Panc1 (cell line): Measurements from ENCODE around the gene RBMS1. TPM values are rescaled to one million over a fixed set of nuclear protein-coding genes. Genes with fewer than 3 reads are reported as not detected.

ENCODE experiments used
- ATAC-seq: fragments of 200-7000 bp; cut with Tn5 transposase; 2 replicates; pipeline ENCODE4 v1.9.1; 2020; ENCODE audit warnings: mild to moderate bottlenecking, moderate library complexity
- BruUV-seq: library from RNA; stranded (reverse); fragments of 400-500 nt; replicated peaks from 2 replicates; lab custom pipeline; 2021; lab: Mats Ljungman, UMichigan
- CTCF ChIA-PET: fragments of 300-600 bp; sonication (Branson Sonifier 250); formaldehyde crosslinking; loops from one replicate; lab custom pipeline; 2022; ENCODE audit warnings: antibody characterized with exemption; lab: Charles Lee
- POLR2A ChIA-PET: fragments of 300-600 bp; sonication (Branson Sonifier 250); formaldehyde crosslinking; loops from one replicate; lab custom pipeline; 2022; ENCODE audit warnings: antibody characterized with exemption; lab: Charles Lee
- DNase-seq: peaks from one replicate; pipeline ENCODE4 v3.0.0-alpha.2; 2010; ENCODE audit warnings: low read depth, low spot score
- H3K27ac ChIP-seq: 2 replicates; pipeline ENCODE4 v1.5.1; 2011; ENCODE audit warnings: mild to moderate bottlenecking, low read length, inconsistent platforms
- H3K27me3 ChIP-seq: fragments of 200-500 bp; sonication (Bioruptor generic); 2 replicates; pipeline ENCODE4 v1.6.0; 2014; ENCODE audit warnings: low read length, inconsistent platforms; ENCODE audit not compliant: control insufficient read depth, insufficient read depth
- H3K36me3 ChIP-seq: fragments of 200-500 bp; sonication (Bioruptor generic); 2 replicates; pipeline ENCODE4 v1.5.1; 2014; ENCODE audit warnings: inconsistent platforms, mild to moderate bottlenecking, low read length, moderate library complexity; ENCODE audit not compliant: control insufficient read depth, insufficient read depth
- H3K4me1 ChIP-seq: 2 replicates; pipeline ENCODE4 v1.5.1; 2011; ENCODE audit warnings: inconsistent platforms, mild to moderate bottlenecking, low read length, moderate library complexity; ENCODE audit not compliant: control insufficient read depth, insufficient read depth
- H3K4me3 ChIP-seq, 2 experiments: 2 replicates each; pipeline ENCODE4 v1.5.1; 2011 to 2012; ENCODE audit warnings: low read depth in 2 of 2, low read length in 2 of 2, mild to moderate bottlenecking in 2 of 2, inconsistent platforms in 1 of 2, moderate library complexity in 1 of 2
- H3K9me3 ChIP-seq: fragments of 200-500 bp; sonication (Bioruptor generic); 2 replicates; pipeline ENCODE4 v1.5.1; 2014; ENCODE audit warnings: low read depth, mild to moderate bottlenecking, inconsistent platforms, low read length, moderate library complexity; ENCODE audit not compliant: control insufficient read depth, insufficient read depth
- POLR2AphosphoS5 ChIP-seq: IDR thresholded peaks from 2 replicates; pipeline ENCODE4 v1.6.1; 2012; ENCODE audit warnings: mild to moderate bottlenecking, low read depth, low read length, moderate library complexity
- SIN3A ChIP-seq: IDR thresholded peaks from 2 replicates; pipeline ENCODE4 v1.6.1; 2012; ENCODE audit warnings: low read depth, mild to moderate bottlenecking, low read length, moderate library complexity, borderline replicate concordance; ENCODE audit not compliant: insufficient read depth
- TCF7L2 ChIP-seq: IDR thresholded peaks from 2 replicates; pipeline ENCODE4 v1.6.1; 2011; ENCODE audit warnings: mild to moderate bottlenecking, low read depth, low read length, inconsistent platforms
- in situ Hi-C: cut with HindIII; loops from 2 replicates; pipeline ENCODE4 v1.10.0; 2016; ENCODE audit warnings: low sequenced_read_pairs, low pct_unique_long_range_greater_than_20kb
- intact Hi-C: fragments of 100-400 bp; cut with micrococcal nuclease; formaldehyde crosslinking; loops from one replicate; pipeline ENCODE4 v1.10.0; 2022; ENCODE audit not compliant: unreplicated experiment
- total RNA-seq: library from RNA; stranded (reverse); gene quantifications from one replicate; pipeline ENCODE4 v1.2.1, GENCODE V29; 2021; ENCODE audit not compliant: unreplicated experiment
- TF ChIP-seq, protein P1 (sequence below), 2 experiments: IDR thresholded peaks; 2 replicates each; pipeline ENCODE4 v1.6.1; 2011 to 2012; ENCODE audit warnings: low read depth in 2 of 2, control low read depth in 1 of 2, low read length in 1 of 2, mild to moderate bottlenecking in 1 of 2, moderate library complexity in 1 of 2; ENCODE audit not compliant: insufficient read depth in 1 of 2
- TF ChIP-seq, protein P2 (sequence below): fragments of 450-650 bp; IDR thresholded peaks from 2 replicates; pipeline ENCODE4 v1.5.1; 2017; ENCODE audit warnings: mild to moderate bottlenecking

The RBMS1 gene
- total RNA-seq, 1 experiment from 2014 or later, result 67.0 TPM

DNA sequence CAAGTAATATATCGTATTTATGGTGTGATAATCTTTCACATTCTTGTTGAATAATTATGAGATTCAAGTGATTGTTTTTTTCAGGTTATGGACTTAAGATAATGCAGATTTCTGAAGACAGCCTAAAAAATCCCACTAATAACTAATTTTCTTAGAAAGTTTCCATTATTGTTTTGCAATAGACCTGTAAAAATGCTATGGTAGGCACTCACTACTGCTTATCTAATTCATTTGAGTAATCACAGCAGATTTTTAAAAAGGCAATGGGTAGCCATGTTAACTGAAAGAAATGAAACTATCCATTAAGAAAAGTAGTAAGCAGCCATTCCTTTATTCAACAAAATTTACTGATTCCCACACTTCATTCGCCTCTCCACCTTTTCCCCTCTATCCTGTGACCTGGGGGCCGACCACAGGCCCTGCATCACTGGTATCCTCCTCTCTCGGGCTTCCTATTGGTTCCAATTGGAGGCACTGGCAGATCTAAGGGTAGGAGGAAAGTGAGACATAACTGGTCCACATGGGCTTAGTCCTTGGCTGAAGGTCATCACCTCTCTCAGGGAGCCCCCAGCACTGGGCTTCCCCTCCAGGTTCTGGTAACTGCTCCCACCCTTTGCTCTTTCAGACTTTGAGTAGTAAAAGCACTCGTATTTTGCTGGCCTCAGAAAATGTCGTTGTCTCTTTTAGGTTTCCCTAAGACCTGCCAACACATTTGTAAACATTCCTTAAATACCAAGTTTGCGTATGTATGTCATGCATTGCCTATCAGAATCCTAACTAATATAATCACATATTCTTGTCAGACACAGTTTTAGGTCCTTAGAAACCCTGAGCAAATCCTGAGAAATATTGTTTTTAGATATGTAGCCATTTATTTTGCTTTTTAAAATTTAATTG lies 18.5 kb downstream of the RBMS1 start:
- peak; percentile 62; the same call in 1 of the 2 replicates for ATAC-seq

DNA sequence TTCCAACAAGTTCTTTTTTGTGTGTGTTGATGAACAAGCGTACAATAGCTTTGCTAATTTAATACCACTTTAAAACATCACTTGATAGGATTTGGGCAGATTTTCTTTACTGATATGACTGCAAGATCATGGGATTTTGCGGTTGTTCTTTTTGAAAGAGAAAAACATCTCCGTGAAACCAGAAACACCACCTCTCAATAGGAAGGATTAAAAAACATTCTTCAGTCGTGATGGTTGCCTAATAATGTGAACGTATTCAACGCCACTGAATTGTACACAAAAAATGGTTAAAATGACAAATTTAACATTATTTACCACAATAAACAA lies 19.3 kb downstream of the RBMS1 start:
- in situ Hi-C loops, result no loop called here
- TF ChIP-seq, protein P1, sequence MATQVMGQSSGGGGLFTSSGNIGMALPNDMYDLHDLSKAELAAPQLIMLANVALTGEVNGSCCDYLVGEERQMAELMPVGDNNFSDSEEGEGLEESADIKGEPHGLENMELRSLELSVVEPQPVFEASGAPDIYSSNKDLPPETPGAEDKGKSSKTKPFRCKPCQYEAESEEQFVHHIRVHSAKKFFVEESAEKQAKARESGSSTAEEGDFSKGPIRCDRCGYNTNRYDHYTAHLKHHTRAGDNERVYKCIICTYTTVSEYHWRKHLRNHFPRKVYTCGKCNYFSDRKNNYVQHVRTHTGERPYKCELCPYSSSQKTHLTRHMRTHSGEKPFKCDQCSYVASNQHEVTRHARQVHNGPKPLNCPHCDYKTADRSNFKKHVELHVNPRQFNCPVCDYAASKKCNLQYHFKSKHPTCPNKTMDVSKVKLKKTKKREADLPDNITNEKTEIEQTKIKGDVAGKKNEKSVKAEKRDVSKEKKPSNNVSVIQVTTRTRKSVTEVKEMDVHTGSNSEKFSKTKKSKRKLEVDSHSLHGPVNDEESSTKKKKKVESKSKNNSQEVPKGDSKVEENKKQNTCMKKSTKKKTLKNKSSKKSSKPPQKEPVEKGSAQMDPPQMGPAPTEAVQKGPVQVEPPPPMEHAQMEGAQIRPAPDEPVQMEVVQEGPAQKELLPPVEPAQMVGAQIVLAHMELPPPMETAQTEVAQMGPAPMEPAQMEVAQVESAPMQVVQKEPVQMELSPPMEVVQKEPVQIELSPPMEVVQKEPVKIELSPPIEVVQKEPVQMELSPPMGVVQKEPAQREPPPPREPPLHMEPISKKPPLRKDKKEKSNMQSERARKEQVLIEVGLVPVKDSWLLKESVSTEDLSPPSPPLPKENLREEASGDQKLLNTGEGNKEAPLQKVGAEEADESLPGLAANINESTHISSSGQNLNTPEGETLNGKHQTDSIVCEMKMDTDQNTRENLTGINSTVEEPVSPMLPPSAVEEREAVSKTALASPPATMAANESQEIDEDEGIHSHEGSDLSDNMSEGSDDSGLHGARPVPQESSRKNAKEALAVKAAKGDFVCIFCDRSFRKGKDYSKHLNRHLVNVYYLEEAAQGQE (IDR thresholded peaks at IDR 0.05; ENCODE audit: insufficient read depth in 1 of 2, low read depth in 2 of 2, low read length in 1 of 2), result no peak
- TF ChIP-seq TCF7L2 (no peak), SIN3A (no peak), POLR2AphosphoS5 (no peak)
- TF ChIP-seq, protein P2, sequence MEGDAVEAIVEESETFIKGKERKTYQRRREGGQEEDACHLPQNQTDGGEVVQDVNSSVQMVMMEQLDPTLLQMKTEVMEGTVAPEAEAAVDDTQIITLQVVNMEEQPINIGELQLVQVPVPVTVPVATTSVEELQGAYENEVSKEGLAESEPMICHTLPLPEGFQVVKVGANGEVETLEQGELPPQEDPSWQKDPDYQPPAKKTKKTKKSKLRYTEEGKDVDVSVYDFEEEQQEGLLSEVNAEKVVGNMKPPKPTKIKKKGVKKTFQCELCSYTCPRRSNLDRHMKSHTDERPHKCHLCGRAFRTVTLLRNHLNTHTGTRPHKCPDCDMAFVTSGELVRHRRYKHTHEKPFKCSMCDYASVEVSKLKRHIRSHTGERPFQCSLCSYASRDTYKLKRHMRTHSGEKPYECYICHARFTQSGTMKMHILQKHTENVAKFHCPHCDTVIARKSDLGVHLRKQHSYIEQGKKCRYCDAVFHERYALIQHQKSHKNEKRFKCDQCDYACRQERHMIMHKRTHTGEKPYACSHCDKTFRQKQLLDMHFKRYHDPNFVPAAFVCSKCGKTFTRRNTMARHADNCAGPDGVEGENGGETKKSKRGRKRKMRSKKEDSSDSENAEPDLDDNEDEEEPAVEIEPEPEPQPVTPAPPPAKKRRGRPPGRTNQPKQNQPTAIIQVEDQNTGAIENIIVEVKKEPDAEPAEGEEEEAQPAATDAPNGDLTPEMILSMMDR, result no peak
- Histone ChIP-seq H3K4me1 (peaks cover 19% of the 10 kb centered on the region; the same call in 1 of the 2 replicates), H3K36me3 (no peaks in the 10 kb centered on the region), H3K4me3 (no peak overlapping the region), H3K27ac (no peak overlapping the region; the same call in 1 of the 2 replicates), H3K9me3 (no peaks in the 10 kb centered on the region), H3K27me3 (no peaks in the 10 kb centered on the region)
- no peak for ATAC-seq
- no peak for DNase-seq
- intact Hi-C loops, result no loop called here
- POLR2A ChIA-PET, result no interaction called here
- CTCF ChIA-PET, result no interaction called here
- no TSS peak for BruUV-seq

More for the DNA sequence above, 18.5 kb downstream of the RBMS1 start:
- CTCF ChIA-PET, result no interaction called here
- Histone ChIP-seq H3K4me1 (peaks cover 19% of the 10 kb centered on the region; the same call in 1 of the 2 replicates), H3K4me3 (peak overlapping the region in 1 of 2 experiments; percentile 7; a peak in 1 of 4 replicates), H3K27me3 (no peaks in the 10 kb centered on the region), H3K9me3 (no peaks in the 10 kb centered on the region), H3K27ac (peak overlapping the region; percentile 62; the same call in 1 of the 2 replicates), H3K36me3 (no peaks in the 10 kb centered on the region)
- in situ Hi-C loops (no loop called here), intact Hi-C loops (no loop called here)
- no peak for TF ChIP-seq SIN3A
- TF ChIP-seq, protein P2, result no peak
- TF ChIP-seq, protein P1 (IDR thresholded peaks at IDR 0.05; ENCODE audit: insufficient read depth in 1 of 2, low read depth in 2 of 2, low read length in 1 of 2), result no peak
- no peak for TF ChIP-seq TCF7L2
- TF ChIP-seq POLR2AphosphoS5, result no peak
- BruUV-seq, result no TSS peak
- POLR2A ChIA-PET, result interaction anchor here (0.5 kb wide), 1 partner anchor 9 kb away, joined by 5 read pairs; no protein-coding TSS in a partner anchor
- DNase-seq, result no peak
